GM19463 (cell line): Measurements from ENCODE around the gene PRDM2.

ENCODE experiments used
- ATAC-seq: cut with Tn5 transposase; IDR thresholded peaks from one replicate; pipeline ENCODE4 v1.9.1; 2021; ENCODE audit warnings: mild to moderate bottlenecking, moderate library complexity; ENCODE audit not compliant: unreplicated experiment

The PRDM2 gene

DNA sequence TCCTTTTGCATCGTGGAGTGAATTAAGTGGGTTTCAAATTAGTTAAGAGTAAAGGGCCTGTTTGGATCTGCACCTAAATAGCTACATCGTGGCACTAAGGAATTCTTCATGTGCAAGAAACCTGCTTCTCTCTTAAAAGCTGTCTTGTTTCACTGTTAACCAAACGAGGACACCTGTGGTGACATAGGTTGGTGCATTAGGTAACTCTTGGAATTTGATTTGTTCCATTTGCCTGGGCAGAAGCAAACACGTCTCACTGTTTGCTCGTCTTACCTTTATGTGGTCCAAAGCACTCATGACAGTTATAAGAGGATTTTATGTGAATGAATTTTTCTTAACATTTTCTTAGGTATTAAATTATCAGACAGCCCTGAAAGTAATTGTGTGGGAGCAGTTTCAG, 60.9 kb downstream of the PRDM2 start:
- no peak for ATAC-seq

- no peak for ATAC-seq
These were observed 61.9 kb downstream of the PRDM2 start for GRCh38 chr1:13761883-13762282.

- ATAC-seq, result no peak
These were observed 62.7 kb downstream of the PRDM2 start for GRCh38 chr1:13762642-13763041.

GRCh38 chr1:13763222-13763621, 63.2 kb downstream of the PRDM2 start:
- no peak for ATAC-seq

DNA sequence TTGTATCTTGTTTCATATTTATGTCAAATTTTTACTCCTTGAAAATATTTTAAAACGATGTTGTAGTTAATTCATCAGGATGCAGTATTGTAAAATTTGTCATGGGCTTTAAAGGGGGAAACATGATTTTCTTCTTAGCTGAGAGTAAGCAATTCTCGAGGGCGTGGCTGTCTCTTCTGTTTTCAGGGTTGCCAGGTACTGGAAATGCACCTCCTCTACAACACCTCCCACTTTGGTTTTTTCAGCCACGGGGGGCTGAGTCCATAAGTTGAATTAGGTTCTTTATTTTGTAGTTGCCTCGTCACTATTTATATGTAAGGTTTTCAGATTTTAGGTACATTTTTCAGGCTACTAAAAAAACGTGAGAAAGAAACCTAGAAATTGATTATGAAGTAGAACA, 64.0 kb downstream of the PRDM2 start:
- ATAC-seq, result no peak

GRCh38 chr1:13764588-13765332, 64.8 kb downstream of the PRDM2 start:
- no peak for ATAC-seq

DNA sequence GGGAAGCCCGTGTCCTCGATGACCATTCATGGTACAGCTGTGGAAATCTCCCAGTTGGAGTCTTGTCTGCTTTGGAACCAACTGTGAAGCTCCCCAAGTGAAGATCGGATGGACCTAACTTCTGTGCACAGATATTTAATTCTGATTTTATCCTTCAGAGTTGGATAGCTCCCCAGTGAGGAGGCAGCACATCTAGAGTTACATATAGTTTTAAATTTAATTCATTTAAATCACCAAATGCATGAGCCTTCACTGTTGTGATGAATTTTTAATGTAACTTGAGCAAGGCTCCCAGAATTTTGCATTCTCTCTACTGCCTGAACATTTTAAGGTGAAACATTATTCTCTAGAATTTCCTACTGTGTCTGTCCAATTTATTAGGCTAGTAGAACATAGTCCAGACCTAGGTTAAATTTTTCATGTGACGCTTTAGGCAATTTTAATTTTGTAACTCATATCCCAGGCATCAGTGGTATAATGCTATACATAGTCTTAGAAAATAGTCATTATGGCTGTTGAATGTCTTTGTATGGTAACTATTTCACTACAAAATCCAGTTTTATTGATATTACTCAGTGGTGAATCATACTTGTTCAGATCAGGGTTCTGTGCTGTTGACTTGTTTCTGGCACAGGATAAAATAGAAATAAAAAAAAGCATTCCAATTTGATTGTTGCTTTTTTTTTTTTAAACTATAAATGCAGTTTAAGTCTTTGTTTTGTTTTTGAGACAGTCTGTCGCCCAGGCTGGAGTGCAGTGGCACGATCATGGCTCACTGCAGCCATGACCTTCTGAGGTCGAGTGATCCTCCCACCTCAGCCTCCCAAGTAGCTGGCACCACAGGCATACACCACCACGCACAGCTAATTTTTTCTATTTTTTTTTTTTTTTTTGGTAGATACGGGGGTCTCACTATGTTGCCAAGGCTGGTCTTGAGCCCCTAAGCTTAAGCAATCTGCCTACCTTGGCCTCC, 66.9 kb downstream of the PRDM2 start:
- no peak for ATAC-seq

DNA sequence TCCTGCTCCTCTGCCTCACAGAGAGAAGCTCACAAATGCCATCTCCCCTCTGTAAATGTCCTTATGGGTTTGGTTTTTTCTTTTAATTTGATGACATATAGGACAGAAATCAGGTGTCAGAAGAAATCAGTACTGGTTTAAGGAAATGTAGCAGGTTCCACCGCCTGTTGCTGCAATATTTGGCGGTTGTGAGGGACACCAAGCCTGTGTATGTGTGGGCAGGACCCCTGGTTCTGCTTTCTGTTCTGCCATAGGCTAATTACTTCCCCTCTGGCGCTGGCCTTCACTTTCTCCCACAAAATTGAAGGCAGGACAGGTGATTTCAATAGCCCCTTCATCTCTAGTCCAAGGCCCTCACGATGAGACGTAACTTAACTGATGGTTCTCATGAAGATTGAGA, 69.2 kb downstream of the PRDM2 start:
- no peak for ATAC-seq

DNA sequence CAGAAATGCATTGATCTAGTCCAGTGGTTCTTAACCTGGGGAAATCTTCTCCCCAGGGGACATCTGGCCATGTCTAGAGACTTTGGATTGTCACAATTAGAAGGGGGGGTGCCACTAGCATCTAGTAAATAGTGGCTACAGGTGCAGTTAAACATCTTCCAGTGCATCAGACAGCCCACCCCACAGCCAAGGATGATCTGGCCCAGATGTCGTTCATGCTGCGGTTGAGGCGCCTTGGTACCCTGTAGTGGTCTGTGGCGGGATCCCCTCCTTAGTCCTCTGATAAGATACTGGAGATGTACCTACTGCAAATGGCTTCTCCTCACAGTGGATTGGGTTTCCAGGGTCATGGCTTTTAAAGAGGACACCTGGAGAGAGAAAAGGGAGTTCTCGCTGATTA, 69.8 kb downstream of the PRDM2 start:
- ATAC-seq, result no peak

GRCh38 chr1:13770743-13771142, 70.8 kb downstream of the PRDM2 start:
- no peak for ATAC-seq

GRCh38 chr1:13771745-13772144, 71.8 kb downstream of the PRDM2 start:
- ATAC-seq, result no peak

GRCh38 chr1:13772271-13772670, 72.3 kb downstream of the PRDM2 start:
- no peak for ATAC-seq

GRCh38 chr1:13774121-13774520, 74.1 kb downstream of the PRDM2 start:
- ATAC-seq, result no peak

GRCh38 chr1:13775459-13775858, 75.5 kb downstream of the PRDM2 start:
- ATAC-seq, result no peak

DNA sequence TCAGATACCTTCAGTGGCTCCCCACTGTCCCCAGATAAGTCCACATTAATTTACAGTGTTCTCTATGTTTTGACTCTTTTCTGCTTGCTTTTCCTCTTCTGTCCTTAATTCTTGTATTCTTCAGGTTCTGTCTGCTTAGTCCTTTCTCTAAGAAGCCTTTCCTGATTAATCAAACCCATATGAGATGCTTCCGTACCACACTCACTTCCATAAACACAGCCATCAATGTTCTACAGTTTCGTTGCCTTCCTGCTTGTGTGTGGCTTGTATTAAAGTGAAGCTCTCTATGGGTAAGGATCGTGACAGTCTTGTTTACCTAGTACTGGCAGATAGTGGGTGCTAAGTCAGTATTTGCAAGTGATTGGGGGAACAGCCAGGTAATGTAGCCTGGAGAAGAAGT, 75.9 kb downstream of the PRDM2 start:
- ATAC-seq, result no peak

DNA sequence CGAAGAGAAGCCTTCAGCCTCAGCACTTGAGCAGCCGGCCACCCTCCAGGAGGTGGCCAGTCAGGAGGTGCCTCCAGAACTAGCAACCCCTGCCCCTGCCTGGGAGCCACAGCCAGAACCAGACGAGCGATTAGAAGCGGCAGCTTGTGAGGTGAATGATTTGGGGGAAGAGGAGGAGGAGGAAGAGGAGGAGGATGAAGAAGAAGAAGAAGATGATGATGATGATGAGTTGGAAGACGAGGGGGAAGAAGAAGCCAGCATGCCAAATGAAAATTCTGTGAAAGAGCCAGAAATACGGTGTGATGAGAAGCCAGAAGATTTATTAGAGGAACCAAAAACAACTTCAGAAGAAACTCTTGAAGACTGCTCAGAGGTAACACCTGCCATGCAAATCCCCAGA, 78.4 kb downstream of the PRDM2 start:
- no peak for ATAC-seq

- ATAC-seq, result no peak
These were observed 79.9 kb downstream of the PRDM2 start for GRCh38 chr1:13779930-13780329.

- ATAC-seq, result no peak
These were observed 80.8 kb downstream of the PRDM2 start for GRCh38 chr1:13780780-13781179.

- ATAC-seq, result no peak
These were observed 81.2 kb downstream of the PRDM2 start for GRCh38 chr1:13781228-13781627.

DNA sequence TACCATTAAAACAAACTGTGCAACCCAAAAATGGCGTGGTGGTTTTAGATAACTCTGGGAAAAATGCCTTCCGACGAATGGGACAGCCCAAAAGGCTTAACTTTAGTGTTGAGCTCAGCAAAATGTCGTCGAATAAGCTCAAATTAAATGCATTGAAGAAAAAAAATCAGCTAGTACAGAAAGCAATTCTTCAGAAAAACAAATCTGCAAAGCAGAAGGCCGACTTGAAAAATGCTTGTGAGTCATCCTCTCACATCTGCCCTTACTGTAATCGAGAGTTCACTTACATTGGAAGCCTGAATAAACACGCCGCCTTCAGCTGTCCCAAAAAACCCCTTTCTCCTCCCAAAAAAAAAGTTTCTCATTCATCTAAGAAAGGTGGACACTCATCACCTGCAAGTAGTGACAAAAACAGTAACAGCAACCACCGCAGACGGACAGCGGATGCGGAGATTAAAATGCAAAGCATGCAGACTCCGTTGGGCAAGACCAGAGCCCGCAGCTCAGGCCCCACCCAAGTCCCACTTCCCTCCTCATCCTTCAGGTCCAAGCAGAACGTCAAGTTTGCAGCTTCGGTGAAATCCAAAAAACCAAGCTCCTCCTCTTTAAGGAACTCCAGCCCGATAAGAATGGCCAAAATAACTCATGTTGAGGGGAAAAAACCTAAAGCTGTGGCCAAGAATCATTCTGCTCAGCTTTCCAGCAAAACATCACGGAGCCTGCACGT, 82.1 kb downstream of the PRDM2 start:
- no peak for ATAC-seq

GRCh38 chr1:13782634-13783360, 82.8 kb downstream of the PRDM2 start:
- ATAC-seq, result no peak
